ENCODE data around the gene GM2A. TPM values are rescaled to one million over a fixed set of nuclear protein-coding genes. Genes with fewer than 3 reads are reported as not detected.

GM2A gene
- 1 to 10 TPM; 8.1 to 9.9 (median 9.0) TPM for total RNA-seq

GRCh38 chr5:151252762-151253604, at the start of gene GM2A:
GM2A (plus strand) TSS chr5:151253185; CDS start chr5:151253217, 32 bp downstream.
- peaks cover 52% of the 10 kb centered on the region for H3K4me1 Mint-ChIP-seq (ENCODE audit: low read depth)
- no peaks in the 10 kb centered on the region for H3K9me3 Mint-ChIP-seq
- DNase-seq (peak; percentile 97), ATAC-seq (peak; percentile 93 to 94)
- H3K27me3 Mint-ChIP-seq (ENCODE audit: low read depth) = no peaks in the 10 kb centered on the region
- no peaks in the 10 kb centered on the region for H3K36me3 Mint-ChIP-seq (ENCODE audit: insufficient read depth)
- H3K4me3 Mint-ChIP-seq = peak within 1 kb of the TSS; percentile 89

DNA sequence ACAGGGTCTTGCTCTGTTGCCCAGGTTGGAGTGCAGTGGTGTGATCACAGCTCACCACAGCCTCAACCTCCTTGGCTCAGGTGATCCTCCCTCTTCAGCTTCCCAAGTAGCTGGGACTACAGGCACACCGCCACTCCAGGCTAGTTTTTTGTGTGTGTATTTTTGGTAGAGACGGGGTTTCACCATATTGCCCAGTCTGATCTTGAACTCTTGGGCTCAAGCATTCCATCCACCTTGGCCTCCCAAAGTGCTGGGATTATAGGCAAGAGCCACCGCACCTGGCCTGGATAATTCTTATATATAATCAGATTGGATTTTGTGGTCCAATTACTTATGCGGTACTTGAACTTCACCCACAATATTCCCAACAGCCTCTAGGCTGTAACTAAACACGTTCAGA, 48.9 kb upstream of the GM2A start:
- DNase-seq (no peak), ATAC-seq (no peak)
- H3K9me3 Mint-ChIP-seq = no peaks in the 10 kb centered on the region
- peaks cover 47% of the 10 kb centered on the region for H3K4me1 Mint-ChIP-seq (ENCODE audit: low read depth)
- no peak overlapping the region for H3K4me3 Mint-ChIP-seq
- no peaks in the 10 kb centered on the region for H3K27me3 Mint-ChIP-seq (ENCODE audit: low read depth)
- peaks cover 19% of the 10 kb centered on the region for H3K36me3 Mint-ChIP-seq (ENCODE audit: insufficient read depth)

GRCh38 chr5:151205411-151205810, 47.6 kb upstream of the GM2A start:
- ATAC-seq (no peak), DNase-seq (no peak)
- H3K27me3 Mint-ChIP-seq (ENCODE audit: low read depth) = no peaks in the 10 kb centered on the region
- H3K4me1 Mint-ChIP-seq (ENCODE audit: low read depth) = peaks cover 58% of the 10 kb centered on the region
- H3K36me3 Mint-ChIP-seq (ENCODE audit: insufficient read depth) = peaks cover 16% of the 10 kb centered on the region
- H3K9me3 Mint-ChIP-seq = no peaks in the 10 kb centered on the region
- H3K4me3 Mint-ChIP-seq = no peak overlapping the region

DNA sequence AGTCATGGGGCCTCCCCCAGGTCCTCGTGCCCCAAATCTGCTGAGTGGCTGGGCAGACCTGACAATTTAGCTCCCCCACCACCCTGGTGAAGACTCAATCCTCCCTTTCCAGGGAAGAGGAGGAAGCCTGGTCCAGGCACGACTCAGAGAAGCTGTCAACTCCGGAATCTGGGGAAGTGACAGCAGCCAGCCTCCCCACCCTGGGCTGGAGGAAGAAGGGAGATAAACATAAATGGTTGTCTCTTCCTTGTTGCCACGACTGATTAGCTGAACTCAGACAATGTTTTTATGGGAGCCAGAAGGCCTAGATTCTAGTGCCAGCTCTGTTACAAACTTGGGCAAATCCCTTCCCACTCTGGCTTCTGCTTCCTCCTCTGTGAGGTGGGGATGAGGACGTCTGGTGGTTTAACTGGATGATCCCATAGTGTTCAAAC, 44.5 kb upstream of the GM2A start:
- ATAC-seq = no peak

GRCh38 chr5:151212406-151212798, 40.6 kb upstream of the GM2A start:
- Mint-ChIP-seq H3K4me3 (peak overlapping the region; percentile 75), H3K36me3 (ENCODE audit: insufficient read depth) (peaks cover 6% of the 10 kb centered on the region), H3K27me3 (ENCODE audit: low read depth) (no peaks in the 10 kb centered on the region), H3K4me1 (ENCODE audit: low read depth) (peaks cover 87% of the 10 kb centered on the region), H3K9me3 (no peaks in the 10 kb centered on the region)
- DNase-seq = no peak
- ATAC-seq = peak in 1 of 2 donors; percentile 11

More for the DNA sequence above, 44.5 kb upstream of the GM2A start:
- Mint-ChIP-seq H3K4me1 (ENCODE audit: low read depth) (peaks cover 63% of the 10 kb centered on the region), H3K9me3 (no peaks in the 10 kb centered on the region), H3K27me3 (ENCODE audit: low read depth) (no peaks in the 10 kb centered on the region), H3K4me3 (no peak overlapping the region), H3K36me3 (ENCODE audit: insufficient read depth) (peaks cover 8% of the 10 kb centered on the region)
- DNase-seq = no peak

DNA sequence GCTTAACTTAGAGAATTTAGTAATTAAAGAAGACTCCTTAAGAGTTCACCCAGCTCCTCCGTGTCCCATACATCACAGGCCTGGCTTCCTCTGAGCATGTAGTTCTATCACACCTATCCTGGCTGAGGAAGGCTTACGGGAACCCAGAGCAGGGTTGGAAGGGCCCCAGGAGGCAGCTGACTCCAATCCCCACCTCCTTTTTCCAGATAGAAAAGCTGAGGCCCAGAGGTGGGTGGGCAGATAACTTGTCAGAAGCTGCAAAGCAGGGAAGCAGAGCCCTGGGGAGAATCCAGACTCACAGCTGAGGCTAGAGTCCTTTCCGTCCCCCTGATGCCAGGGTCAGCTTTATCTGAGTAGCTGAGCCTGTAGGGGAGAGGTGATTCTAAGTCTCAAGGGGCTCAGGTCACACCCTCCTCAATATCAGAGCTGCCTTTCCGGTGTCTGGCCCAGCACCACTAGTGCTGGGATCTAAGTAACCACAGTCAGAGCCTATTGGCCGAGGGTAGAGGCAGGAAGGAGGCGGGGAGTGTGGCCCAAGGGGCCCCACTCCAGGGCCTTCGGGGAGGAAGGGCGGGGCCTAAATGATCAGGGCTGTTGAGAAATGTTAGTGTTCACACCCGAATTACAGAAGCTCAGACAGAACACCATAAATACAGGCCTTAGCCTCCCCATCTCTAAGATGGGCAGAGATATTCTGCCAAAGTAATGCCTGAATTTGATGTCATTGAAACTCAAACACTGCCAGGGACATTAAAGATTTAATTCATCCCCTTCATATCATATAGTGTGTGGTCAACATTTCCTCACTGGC, 39.0 kb upstream of the GM2A start:
- ATAC-seq (peak; percentile 86 to 90), DNase-seq (peak; percentile 70)
- Mint-ChIP-seq H3K36me3 (ENCODE audit: insufficient read depth) (peaks cover 9% of the 10 kb centered on the region), H3K9me3 (no peaks in the 10 kb centered on the region), H3K4me3 (peak overlapping the region; percentile 79), H3K4me1 (ENCODE audit: low read depth) (peaks cover 87% of the 10 kb centered on the region), H3K27me3 (ENCODE audit: low read depth) (no peaks in the 10 kb centered on the region)

GRCh38 chr5:151214614-151215545, 38.1 kb upstream of the GM2A start:
- no peaks in the 10 kb centered on the region for H3K9me3 Mint-ChIP-seq
- peak in 1 of 2 donors; percentile 9 for ATAC-seq

DNA sequence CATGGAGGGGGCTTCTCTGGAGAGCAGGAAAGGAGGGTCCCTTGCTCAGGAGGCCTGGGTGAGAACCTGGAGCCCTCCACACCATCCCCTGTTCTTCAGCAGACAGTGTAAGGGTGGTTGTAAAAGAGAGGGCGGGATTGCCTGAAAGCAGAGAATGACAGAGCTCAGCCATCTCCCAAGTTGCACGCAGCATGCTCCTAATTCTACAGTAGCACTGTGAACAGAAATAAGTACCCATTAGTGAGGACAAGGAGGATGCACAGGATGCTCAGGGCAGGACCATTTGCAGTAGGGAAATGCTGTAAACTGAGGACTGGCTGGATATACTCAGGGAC, 37.5 kb upstream of the GM2A start:
- Mint-ChIP-seq H3K36me3 (ENCODE audit: insufficient read depth) (peaks cover 14% of the 10 kb centered on the region), H3K4me1 (ENCODE audit: low read depth) (peaks cover 89% of the 10 kb centered on the region), H3K4me3 (peak overlapping the region; percentile 79), H3K9me3 (no peaks in the 10 kb centered on the region), H3K27me3 (ENCODE audit: low read depth) (no peaks in the 10 kb centered on the region)
- DNase-seq (no peak), ATAC-seq (no peak)

More at GRCh38 chr5:151214614-151215545, 38.1 kb upstream of the GM2A start:
- H3K27me3 Mint-ChIP-seq (ENCODE audit: low read depth) = no peaks in the 10 kb centered on the region
- DNase-seq = no peak
- H3K36me3 Mint-ChIP-seq (ENCODE audit: insufficient read depth) = peaks cover 12% of the 10 kb centered on the region
- peaks cover 86% of the 10 kb centered on the region for H3K4me1 Mint-ChIP-seq (ENCODE audit: low read depth)
- H3K4me3 Mint-ChIP-seq = peak overlapping the region; percentile 79

DNA sequence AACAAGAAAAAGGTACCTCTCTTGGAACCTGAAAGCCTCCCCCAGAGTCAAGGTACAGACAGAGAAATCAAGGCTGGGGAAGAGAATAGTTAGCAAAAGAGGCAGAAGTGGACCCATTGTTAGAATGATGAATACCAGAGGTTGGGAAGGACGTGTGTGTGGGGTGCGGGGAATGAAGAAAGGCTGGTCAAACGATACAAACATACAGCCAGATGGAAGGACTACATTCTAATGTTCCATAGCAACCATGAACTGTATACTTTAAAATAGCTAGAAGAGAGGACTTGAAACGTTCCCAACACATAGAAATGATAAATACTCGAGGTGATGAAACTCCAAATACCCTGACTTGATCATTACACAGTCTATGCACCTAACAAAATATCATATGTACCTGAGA, 36.2 kb upstream of the GM2A start:
- no peak for ATAC-seq
- peaks cover 18% of the 10 kb centered on the region for H3K36me3 Mint-ChIP-seq (ENCODE audit: insufficient read depth)
- H3K4me1 Mint-ChIP-seq (ENCODE audit: low read depth) = peaks cover 92% of the 10 kb centered on the region
- no peaks in the 10 kb centered on the region for H3K9me3 Mint-ChIP-seq
- H3K4me3 Mint-ChIP-seq = no peak overlapping the region
- no peaks in the 10 kb centered on the region for H3K27me3 Mint-ChIP-seq (ENCODE audit: low read depth)
- DNase-seq = no peak

DNA sequence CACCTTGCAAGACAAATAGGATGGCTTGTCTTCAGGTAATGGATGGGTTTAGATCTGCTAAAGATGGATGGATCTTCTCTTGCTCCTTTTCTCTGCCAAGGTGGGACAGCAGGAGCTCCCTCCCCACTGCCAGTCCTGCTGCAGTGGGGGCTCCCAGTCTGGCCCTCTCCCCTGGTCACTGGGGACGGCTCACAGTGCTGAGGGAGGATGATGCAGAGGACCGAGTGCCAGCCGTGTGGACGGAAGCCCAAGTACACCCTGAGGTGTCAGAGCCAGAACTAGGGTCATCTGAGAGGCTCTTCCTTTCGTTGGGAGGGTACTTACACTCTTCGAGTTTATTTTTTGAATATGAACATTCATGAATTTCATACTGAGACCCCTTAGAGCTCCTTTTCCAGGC, 34.8 kb upstream of the GM2A start:
- Mint-ChIP-seq H3K27me3 (ENCODE audit: low read depth) (no peaks in the 10 kb centered on the region), H3K4me3 (no peak overlapping the region), H3K36me3 (ENCODE audit: insufficient read depth) (peaks cover 18% of the 10 kb centered on the region), H3K4me1 (ENCODE audit: low read depth) (peaks cover 94% of the 10 kb centered on the region), H3K9me3 (no peaks in the 10 kb centered on the region)
- DNase-seq = no peak
- ATAC-seq = no peak

DNA sequence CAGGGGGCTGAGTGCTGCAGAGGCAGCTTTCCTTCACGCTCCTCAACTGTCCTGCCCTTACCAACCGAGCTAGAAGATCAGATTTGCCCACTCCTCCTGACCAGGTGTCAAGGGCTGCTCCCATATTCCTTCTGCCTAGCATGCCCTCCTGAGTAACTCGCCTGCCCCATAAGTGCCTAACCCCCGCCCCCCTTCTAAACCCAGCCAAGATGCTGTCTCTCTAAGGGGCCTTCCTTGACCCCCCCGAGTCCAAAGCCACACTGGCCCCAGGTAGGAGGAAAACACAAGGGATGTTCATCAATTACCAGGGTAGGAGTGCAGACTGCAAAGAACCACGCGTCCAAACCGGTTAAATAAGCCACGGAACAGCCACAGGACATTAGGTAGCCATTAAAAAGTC, 33.8 kb upstream of the GM2A start:
- ATAC-seq (no peak), DNase-seq (no peak)
- H3K4me3 Mint-ChIP-seq = no peak overlapping the region
- no peaks in the 10 kb centered on the region for H3K27me3 Mint-ChIP-seq (ENCODE audit: low read depth)
- H3K4me1 Mint-ChIP-seq (ENCODE audit: low read depth) = peaks cover 89% of the 10 kb centered on the region
- H3K36me3 Mint-ChIP-seq (ENCODE audit: insufficient read depth) = peaks cover 18% of the 10 kb centered on the region
- H3K9me3 Mint-ChIP-seq = no peaks in the 10 kb centered on the region

GRCh38 chr5:151219789-151220188, 33.2 kb upstream of the GM2A start:
- ATAC-seq (no peak), DNase-seq (no peak)
- no peaks in the 10 kb centered on the region for H3K9me3 Mint-ChIP-seq
- peaks cover 88% of the 10 kb centered on the region for H3K4me1 Mint-ChIP-seq (ENCODE audit: low read depth)
- H3K27me3 Mint-ChIP-seq (ENCODE audit: low read depth) = no peaks in the 10 kb centered on the region
- no peak overlapping the region for H3K4me3 Mint-ChIP-seq
- H3K36me3 Mint-ChIP-seq (ENCODE audit: insufficient read depth) = peaks cover 18% of the 10 kb centered on the region

DNA sequence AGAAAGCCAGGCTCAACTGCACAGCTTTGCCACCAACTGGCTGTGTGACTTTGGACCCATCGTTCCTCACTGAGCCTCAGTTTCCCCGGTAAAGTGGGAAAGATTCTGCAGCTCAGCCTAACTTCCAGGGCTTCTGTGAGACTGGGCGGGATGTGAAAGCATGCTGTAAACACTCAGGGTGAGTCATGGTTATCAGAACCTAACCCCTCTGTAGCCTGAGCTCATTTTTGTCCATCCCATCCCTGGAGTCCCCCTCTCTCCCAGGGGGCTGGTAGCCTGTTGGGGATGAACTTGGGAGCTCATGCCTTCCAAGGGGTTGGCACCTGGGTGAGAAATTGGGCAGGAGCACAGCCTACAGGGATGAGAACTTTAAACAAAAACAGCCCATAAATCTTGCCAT, 31.4 kb upstream of the GM2A start:
- Mint-ChIP-seq H3K9me3 (no peaks in the 10 kb centered on the region), H3K27me3 (ENCODE audit: low read depth) (no peaks in the 10 kb centered on the region), H3K36me3 (ENCODE audit: insufficient read depth) (peaks cover 18% of the 10 kb centered on the region), H3K4me3 (peak overlapping the region; percentile 89), H3K4me1 (ENCODE audit: low read depth) (peaks cover 78% of the 10 kb centered on the region)
- peak; percentile 52 to 61 for ATAC-seq
- DNase-seq = no peak

Measured in activated T-cell treated with anti-CD3 and anti-CD28 coated beads, Interleukin-2, amount 50 U/mL, for 4 hours (primary cell).